GM19467 (cell line): Measurements from ENCODE around the gene TNFRSF14.

ENCODE experiments used
- ATAC-seq: cut with Tn5 transposase; IDR thresholded peaks from one replicate; pipeline ENCODE4 v1.9.1; 2021; ENCODE audit warnings: mild to moderate bottlenecking, moderate library complexity; ENCODE audit not compliant: unreplicated experiment

The TNFRSF14 gene

DNA sequence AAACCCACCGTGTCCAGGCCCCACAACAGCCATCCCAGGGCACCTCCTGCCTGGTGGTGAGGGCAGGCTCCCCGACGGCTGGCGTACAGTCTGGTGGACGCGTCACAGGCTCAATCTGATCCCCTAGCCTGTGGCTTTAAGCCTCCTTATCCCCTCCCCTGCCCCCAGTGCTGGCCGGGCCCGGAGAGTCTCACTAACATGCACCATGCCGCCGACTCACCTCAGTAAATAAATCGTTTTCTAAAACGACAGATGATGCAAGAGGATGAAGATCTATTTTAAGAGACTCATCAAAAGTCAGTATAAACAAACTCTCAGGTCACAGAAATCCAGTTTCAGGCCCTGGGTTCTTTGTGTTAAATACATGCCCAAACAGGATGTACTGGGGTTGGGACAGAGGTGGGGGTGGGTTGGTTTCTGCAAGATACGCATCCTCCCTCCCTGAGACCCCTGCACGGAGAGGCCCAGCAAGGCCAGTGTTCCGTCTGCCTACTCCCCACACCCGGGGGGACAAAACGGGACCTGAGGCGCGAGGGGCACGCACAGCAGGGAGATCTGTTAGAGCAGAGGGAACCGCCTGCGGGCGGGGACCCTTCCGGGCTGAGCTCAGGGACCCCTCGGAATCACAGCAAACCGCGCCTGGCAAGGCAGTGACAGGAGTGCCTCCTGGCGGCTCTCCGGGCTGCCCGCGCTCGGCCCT, 32.8 kb upstream of the TNFRSF14 start:
- no peak for ATAC-seq

DNA sequence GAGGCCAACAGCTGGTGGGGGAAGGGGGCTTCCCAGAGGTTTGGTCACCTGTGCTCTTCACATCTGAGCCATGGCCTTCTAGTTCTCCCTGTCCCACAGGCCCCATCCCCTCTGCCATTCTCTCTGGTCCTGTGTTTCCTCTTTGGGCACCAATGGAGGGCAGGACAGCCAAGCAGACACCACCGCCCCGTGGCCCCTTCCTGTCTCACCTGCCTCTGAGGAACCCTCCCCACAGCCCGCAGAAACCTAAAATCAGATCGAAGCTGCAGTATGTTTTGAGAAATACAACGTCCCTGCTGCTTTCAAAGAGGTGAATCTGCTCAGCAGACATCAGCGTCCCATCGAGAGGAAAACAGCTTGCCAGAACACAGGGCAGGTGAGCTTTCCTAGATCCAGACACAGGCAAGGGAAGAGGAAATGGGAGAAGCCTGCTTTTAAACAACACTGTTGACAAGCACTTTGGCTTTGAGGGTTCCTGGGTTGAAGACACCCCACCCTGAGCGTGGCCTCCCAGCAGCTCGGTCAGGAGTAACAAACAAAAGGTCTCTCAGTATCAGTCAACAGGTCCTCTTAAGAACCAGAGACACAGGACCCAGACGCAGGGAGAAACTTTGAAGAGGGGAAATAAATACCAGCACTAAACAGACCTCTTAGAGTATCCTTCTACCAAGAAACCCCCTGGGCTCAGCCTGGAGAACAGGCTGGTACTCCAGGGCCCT, 32.1 kb upstream of the TNFRSF14 start:
- no peak for ATAC-seq

DNA sequence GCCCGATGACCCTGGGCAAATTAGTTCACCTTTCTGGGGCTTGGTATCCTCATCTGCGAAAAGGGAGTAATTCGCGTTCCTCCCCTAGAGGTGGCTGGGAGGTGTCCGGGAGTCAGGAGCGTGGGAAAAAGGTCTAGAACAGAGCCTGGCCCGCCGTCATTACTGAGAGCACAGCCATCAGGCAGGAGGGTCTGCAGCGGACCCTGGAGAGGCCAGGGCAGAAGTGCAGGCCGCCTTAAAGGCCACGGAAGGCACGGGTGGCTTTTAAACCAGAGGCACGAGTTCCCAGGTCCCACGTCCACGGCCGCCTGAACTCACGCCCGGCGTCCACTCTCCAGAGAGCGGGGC, 30.6 kb upstream of the TNFRSF14 start:
- ATAC-seq = no peak

DNA sequence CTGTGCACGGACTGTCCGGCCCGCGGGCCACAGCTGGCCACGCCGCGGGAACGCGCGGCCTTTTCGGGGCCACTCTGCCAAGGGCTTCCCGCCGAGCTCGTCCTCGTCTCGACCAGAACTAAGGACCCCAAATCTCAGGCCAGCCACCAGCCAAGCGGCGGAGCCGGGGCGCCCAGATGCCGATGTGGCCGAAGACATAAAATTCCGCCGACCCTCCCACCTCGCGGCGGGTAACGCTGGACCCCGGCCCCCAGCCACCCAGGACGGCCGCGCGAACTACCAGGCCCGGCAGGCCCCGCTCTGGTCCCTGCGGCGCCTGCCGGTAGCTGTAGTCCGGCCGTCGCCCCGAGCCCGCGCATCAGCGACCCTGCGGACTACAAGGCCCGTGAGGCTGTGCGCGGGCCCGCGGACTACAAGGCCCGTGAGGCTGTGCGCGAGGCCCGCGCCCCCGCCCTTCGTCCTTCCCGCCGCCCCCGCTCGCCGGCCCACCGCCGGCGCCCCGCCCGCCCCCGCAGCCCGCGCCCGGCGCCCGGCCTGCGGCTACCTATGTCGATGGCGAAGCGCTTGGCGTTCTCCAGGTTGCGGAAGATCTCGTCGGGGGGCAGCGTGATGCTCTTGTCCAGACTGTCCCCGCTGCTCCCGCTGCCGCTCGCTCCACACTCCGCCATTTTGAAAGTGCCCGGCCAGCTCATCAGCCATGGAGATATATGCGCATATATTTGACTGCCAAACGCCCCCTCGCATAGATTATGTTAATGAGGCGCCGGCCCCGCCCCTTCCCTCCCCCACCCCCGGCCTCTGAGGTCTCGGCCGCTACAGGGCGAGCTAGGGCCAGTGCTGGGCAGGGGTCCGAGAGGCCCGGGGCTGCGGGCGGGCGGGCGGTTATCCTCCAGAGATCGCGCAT, 30.0 kb upstream of the TNFRSF14 start, which contains the start of gene PANK4:
PANK4 (minus strand) TSS at position 677 of the 904 bp plus-strand sequence; CDS start at position 668, 9 bp downstream.
- peak; percentile 88 for ATAC-seq

DNA sequence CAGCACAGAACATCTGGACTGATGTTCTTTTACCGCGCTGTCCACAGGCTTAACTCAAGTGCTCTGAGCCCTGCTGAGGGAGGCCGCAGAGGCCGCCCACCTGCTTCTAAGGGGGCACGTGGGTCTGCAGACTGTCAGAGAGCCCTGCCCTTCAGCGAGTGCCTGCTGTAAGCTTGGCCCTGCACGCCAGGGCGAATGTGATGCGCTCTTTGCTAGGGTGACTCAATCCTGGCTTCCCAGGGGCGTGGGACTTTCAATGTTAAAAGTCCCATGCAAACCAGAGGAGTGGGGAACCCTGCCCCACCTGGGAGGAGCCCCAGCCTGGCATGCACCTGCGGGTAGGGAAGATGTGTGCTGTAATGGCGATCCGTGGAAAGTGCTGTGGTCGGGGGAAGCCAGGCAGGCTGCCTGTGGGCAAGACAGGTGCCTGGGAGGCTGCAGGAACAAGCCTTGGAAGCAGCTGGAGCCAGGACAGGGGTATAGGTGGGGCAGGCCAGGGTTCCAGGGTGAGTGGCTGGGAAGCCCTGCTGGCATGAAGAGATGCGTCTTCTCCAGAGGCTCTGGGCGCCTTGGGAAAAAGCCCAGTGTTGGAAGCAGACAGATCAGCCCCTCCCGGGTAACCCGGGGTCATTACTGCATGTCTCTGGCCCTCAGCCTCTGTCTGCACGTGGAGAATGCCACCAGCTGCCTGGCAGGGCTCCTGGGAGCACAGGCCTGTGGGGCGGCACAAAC, 29.2 kb upstream of the TNFRSF14 start:
- peak; percentile 16 for ATAC-seq

DNA sequence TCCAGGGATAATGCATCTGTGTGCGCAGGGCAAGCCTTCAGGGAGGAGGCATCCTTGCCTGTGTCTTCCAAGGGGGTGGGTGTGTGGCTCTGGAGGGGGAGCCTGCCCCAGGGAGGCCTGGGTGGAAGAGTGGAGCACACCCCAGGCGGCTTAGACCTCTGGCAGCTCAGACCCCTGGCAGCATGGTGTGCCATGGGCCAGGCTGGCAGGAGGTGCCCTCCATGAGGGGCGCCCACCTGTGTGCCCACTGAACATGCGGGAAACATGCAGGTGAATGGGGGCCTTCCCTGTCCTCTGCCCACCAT, 28.7 kb upstream of the TNFRSF14 start:
- ATAC-seq = no peak

DNA sequence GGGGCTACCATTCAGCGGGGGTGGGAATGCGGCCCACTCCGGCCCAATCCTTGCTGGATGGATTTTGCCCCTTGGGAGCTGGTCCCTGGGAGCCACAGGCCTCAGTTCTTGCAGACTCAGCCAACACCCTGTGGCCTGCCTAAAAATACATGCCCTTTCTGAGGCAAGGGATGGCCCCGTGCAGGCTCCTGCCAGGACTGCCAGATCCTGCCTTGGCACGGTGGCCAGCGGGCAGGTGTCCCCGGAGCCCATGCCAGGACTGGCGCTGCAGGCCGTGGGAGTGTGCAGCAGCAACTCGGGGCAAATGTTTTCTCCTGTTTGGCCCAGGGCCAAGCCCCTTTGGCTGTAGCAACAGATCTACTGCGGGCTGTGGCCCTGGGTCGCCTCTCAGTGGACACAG, 28.2 kb upstream of the TNFRSF14 start:
- no peak for ATAC-seq

DNA sequence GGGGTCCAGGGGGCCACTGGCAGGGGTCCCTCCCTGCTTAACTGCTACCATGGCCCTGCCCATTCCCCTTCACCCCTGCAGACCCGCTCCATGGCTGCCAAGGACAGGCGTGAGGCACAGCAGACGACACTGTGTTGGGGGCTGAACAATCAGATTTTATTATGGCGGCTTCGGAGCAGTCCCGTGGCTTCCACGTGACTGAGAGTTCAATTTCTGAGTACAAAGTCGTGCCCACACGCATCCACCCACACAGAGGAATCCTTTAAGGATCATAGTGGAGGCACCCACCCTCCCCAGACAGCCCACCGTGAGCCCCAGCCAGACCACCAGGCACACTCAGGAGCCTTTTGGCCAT, 27.6 kb upstream of the TNFRSF14 start:
- no peak for ATAC-seq

DNA sequence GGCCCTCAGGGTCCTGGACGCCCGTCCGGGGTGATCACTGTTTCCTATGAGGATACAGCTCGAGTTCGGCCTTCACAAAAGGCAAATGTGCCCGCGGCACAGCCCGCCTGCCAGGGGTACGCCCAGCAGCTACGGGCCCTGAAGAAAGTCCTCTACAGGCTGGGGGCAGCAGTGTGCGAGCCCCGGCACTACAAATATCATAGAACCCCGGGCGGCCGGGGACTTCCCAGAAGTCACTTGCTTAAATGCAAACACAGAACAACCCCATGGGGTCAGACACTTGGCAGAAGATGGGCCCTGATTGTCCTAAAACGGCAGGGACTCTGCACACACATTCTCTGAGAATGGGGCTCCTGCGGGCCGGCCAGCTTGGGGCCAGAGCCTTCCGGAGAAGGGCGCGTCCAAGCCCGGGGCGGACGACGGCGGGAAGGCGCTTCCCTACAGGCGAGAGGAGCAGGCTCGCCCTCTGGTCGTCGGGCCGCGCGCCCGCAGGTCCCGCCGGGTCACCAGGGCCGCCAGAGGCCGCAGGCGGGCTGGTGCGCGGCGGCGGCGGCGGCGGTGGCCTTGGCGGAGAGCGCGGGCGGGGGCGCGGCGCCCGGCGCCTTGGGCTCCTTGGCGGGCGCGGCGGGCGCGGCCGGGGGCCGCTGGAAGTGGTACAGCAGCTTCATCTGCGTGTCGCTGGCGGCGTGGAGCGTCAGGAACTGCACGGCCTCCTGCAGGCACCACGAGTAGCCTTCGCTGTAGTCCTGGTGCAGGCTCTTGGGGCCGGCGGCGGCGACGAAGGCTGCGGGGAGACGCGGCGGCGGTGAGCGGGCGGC, 27.0 kb upstream of the TNFRSF14 start:
- ATAC-seq = no peak

DNA sequence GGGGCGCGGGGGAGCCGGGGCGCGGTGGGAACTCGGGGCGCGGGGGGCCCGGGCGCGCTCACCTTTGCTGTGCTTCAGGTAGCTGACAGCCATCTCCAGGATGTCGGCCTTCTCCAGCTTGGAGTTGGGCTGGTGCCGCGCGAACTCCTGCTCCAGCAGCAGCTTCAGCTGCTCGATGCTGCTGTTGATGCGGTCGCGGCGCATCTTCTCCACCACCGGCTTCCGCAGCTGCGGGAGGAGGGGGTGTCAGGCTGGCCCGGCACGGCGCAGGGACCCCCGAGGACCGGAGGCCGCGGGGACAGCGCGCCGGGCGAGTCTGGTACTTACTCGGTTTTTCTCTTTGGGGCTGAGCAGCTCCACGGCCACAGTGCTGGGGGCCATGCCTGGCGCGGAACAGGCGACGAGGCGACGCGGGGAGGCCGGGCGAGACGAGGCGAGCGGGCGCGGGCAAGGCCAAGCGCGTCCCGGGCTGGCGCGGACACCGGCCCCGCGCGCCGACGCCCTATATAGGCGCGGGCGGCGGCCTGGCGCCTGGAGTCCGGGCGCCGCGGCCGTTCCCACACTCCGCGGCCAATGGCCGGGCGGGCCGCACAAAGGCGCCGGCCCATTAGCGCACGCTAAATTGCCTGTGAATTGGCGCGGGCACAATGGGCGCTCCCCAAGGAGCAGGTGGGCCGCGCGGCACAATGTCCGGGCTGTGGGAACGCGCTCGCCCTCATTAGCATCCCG, 26.2 kb upstream of the TNFRSF14 start, which contains the start of gene HES5:
HES5 (minus strand) TSS at position 480 of the 729 bp plus-strand sequence; CDS start at position 381, 99 bp downstream.
- ATAC-seq = no peak

DNA sequence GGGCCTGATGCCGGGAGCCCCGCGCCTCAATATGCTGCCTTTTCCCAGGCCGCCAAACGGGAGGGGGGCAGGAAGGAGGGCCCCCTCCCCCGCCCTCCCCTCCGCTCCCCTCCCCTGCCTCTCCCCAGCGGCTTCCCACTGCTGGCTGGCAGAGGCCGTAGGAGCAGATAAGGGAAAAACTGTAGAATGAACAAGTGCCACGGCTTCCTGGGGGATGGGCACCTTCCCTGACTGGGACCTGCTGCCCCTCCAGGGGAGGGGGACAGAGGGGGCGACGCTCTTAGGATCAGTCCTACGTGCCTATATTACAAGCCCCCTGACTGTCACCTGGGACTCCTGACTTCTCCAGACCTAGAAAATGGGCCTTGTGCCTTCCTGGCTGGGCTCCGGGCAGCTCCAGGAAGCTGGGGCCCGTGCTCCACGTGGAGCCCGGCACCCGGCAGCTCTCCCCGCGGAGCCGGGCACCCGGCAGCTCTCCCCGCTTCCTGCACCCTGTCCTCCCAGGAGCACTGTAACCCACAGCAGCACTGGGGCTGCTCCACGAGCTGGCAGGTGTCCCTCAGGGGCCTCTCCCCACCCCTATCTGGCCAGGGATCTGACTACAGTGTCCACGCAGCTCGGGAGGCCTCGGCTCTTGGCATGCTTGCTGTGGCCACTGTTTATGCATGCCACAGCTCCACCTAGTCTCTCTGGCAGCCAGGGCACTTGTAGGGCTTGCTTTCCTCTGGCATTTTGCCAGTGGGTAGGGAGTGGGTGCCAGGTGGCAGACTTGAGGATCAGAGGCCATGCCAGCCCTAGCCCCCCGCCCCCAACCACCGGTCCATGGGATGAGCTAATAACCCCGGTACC, 25.4 kb upstream of the TNFRSF14 start:
- ATAC-seq = no peak

DNA sequence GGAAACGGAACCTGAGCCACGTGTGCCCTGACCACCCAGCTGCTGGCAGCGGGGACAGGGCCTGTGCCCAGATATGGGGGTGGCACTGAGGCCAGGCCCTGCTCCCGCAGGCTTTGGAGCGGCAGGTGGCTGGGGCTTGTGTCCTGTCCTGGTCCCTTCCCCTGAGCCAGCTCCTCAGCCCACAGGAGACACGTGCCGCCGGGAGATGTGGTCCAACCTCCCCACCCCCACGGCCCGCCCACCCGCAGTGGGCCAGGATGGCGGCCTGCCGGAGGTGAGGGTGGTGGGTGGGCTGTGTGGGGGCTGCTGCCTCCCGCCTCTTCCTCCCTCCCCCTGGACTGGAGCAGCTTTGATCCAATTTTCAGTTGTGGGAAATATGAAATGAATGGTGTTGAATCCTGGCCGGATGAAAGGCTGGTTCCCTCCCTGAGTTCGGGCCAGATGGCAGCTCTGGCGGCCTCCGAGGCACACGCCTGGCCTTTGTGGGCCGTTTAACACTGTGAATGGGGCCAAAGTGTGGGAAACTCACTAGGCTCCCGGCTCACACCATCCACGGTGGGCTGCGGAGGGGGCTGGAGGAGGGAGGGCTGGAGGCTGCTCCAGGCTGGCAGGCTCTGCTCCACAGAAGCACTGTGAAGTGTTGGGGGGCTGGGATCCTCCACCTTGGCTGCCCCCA, 23.5 kb upstream of the TNFRSF14 start:
- ATAC-seq = no peak

DNA sequence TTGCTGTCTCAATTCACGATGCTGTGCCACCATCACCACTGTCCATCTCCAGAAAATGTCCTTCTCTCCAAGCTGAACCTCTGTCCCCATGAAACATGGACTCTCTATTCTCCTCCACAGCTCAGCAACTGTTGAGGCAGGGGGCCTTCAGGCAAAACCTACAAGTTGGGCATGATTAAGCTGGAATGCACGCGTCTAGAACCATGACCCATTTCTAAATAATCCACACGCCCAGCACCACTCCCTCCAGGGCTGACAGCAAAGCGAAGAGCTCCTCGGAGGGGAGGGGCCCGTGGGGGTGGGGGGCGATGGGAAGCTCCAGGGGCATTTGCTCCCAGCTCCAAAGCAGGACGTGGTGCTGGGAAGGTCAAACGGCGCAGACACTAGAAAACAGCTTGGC, 22.8 kb upstream of the TNFRSF14 start:
- ATAC-seq = no peak

DNA sequence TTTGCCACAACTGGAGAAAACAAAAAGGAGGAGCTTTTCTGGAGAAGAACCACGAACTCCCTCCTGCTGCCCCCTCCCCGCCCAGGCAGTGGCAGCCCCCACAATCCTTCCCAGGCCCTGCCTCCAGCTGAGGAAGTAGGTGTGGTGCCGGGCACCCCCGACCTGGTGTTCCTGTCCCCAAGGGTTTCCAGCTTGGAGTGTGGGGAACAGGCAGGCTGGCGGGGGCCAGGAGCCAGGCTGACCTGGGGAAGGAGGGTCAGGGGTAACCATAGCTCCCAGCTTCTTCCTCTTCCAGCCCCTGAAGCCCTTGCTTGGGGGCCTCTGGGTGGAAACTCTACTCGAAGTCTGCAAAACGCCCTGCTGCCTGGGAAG, 21.9 kb upstream of the TNFRSF14 start:
- ATAC-seq = no peak

DNA sequence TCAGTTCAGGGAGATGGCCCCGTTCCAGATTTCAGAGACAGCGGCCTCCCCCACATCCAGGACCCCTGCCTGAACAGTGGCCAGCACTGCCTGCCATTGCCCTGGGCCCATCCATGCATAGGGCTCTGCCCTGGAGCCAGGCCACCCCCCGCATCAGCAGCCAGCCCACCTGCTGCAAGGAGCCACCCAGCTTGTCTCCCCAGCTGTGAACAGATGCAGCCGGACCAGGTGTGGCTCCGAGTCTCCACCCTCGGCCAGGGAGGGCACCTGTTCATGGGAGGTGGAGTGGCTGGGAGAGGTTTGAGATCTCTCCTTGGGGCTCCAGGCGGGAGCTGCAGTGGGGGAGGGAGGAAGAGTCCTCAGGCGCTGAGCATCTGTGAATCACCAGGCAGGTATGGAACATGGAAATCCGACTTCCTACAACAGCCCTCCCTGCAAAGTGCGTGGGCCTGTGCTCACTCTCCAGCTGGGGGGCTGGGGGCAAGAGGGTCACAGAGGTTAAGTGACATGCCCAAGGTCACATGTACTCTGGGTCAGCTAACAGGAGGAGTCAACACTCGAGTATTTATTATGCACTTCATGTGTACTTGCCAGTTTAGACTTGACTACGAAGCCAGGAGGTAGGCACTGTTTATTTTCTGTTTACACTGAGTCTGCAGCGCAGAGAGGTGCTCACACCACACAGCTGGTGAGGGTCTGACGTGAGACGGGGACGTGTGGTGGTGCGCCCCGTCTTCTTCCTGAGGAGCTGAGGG, 21.3 kb upstream of the TNFRSF14 start:
- ATAC-seq = no peak

DNA sequence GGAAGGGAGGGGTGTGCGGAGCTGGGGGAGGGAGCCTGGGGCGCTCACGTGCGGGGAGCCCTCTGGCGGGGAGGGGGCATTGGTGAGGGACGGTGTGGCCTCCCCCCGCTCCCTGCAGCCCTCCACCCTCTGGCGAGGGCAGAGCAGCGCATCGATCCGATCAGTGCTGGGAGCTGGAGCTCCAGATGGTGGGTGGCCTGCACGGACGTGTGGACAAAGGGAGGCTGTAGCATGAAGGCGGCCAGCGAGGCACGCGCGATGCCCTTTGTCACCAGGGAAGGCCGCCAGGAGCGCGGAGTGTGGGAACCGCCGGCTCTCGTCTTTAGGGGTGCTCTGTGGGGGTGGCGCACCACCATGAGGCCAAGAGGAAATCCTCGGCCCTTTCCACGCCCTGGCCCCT, 20.7 kb upstream of the TNFRSF14 start:
- ATAC-seq = no peak

DNA sequence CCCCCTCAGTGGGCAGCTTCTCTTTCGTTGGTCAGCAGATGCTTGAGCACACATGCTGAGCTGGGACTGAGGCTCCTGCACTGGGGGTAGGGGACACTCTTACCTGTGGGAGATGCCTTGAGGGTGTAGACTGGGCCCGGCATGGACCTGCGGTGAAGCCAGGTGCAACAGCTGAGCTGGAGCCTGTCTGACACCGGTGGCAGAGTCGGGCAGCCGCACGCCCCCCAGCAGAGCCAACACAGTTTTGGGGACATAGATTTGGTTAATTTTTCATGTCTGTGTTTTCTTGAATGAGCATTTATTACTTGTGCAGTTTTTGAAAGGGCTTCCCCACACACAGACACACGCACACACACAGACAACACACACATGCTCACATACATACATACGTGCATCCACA, 20.2 kb upstream of the TNFRSF14 start:
- ATAC-seq = no peak

DNA sequence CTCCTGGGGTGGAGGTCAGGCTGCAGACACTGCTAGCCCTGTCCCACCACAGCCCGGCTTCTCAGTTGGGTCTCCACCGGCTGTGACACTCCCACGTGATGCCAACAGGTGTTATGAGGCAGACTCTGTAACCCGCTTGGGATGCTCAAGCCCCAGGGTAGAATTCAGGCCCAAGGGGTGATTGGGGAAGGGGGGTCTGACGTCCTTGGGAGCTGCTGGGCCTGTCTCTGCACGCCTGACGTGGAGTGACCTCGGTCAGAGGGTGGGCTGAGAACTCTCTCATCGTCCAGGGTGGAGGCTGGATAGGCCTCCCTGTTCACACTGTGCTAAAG, 18.4 kb upstream of the TNFRSF14 start:
- no peak for ATAC-seq
